Ramos (cell line): ENCODE measurements around the gene EEIG2.

Experiments
- in situ Hi-C: fragments of 300-500 bp; cut with MboI; formaldehyde crosslinking; loops from one replicate; pipeline ENCODE4 v1.14.3; 2022; ENCODE audit warnings: low sequenced_read_pairs; ENCODE audit not compliant: unreplicated experiment

The EEIG2 gene

DNA sequence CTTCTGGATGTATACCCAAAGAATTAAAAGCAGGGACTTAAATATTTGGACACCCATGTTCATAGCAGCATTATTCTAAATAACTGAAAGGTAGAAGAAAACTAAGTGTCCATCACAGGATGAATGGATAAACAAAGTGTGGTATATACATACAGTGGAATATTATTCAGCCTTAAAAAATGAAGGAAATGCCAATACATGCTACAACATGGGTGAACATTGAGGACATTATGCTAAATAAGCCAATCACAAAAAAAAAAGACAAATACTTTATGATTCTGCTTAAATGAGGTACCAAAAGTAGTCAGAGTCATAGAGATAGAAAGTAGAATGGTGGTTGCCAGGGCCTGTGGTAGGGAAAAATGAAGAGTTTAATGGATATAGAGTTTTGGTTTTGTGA, 14.1 kb downstream of the EEIG2 start:
- in situ Hi-C loops, result no loop called here

DNA sequence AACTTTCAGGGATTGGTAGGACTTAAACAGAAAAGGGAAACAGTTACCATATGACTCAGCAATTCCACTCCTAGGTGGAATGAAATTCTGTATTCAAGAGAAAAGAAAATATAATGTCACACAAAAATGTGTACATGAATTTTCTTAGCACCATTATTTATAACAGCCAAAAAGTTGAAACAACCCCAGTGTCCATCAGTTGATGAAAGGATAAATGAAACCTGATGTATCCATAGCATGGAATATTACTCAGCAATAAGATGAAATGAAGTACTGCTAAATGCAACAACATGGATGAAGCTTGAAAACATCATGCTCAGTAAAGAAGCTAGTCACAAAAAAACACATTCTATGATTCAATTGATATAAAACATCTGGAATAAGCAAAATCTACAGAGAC, 15.5 kb downstream of the EEIG2 start:
- in situ Hi-C loops, result no loop called here

DNA sequence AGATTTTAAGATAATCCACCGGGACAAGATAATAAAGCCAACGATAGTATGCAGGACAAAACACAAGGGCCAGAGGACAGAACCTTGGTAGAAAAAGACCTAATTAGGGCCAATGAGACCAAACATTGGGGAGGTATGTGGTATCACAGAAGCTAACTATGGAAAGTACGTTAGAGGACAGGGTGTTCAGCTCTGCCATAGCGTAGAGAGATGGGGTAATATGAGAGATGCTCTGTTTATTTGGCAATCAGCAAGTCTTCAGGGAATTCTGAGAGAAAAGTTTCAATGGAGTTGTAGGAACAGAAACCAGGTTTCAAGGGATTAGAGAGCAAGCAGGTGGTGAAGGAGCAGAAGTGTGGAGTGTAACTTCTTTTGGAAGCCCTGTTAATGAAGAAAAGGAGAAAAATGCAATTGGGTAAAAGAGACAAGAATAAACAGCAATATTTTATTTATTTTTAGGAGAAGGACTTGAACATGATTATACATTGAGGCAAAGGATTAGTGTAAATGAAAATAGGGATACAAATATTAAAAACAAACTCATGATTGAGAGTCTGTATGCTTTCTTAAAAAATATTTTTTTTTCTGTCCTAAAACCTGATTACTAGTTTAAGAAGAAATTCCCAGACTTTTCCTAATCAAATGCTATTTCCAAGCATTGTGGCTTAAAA, 24.0 kb downstream of the EEIG2 start:
- in situ Hi-C loops, result no loop called here

DNA sequence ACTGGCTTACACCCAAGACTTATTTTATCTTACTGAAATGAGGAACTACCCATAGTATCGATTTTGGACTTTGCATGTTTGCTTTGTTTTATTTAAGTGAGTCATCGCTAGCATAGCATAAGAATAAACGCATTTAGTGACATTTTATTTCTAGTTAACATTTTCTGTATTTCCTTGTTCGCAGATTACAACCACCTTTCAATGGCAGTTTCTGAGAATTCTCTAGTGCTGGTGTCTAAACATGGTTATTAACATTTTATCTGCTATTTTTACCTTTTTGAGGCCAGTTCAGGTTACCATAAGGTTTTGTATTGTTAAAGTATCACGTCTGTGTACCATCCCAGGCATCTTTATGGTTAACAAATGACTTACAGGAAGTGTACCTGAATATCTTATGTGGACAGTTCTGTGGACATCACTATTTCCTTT, 24.5 kb downstream of the EEIG2 start:
- in situ Hi-C loops, result no loop called here

DNA sequence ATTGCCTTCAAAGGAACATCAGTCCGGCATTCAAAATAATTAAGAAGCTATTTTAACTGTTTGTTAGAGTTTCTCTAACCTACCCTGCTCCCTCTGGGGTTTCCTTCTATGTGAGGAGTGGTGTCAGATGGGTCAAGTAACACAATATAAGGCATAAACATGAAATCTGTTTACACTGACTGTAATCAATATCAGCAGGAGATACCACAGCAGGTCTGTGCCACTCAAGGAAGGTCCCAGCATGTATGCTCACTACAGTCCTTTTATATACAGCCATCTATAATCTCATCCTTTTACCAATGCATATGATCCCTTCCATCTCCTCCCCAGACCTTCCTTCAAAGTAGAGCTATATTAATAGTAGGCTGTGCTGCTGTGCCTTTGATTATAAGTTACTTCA, 25.4 kb downstream of the EEIG2 start:
- in situ Hi-C loops, result no loop called here

DNA sequence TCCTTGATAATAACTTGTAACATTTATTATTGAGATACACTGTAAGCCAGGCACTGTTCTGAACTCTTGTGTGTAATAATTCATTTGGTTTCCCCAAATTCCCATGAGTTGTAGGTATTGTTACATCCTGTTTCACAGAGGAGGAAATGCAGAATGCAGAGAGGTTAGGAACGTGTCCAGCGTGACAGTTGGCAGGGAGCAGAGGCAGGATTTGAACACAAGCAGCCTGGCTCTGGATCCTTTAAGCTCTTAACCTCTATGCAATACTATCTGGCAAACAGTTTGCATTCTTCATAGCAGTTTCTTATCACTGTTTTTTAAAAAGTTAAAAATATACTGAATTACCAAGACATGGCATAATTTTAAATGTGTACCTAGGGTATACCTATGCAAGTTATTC, 30.5 kb downstream of the EEIG2 start:
- in situ Hi-C loops, result no loop called here

DNA sequence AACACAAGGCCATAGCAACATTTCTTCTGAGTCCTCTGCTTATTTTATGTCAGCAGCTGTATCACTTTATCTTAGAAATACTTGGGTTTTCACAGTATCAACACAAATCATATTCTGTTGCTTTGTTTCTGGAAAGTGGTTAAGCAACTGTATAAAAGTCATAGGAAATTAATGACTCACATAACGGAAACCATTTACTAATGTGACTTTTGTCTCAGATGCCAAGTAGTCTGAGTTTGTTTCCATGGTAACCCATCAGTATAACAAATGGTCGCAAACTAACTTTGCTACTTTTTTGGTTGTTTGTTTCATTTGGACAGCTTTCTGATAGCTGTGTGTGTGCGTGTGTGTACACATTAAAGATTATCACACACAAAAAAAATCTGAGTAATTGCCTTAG, 31.1 kb downstream of the EEIG2 start:
- in situ Hi-C loops, result no loop called here

DNA sequence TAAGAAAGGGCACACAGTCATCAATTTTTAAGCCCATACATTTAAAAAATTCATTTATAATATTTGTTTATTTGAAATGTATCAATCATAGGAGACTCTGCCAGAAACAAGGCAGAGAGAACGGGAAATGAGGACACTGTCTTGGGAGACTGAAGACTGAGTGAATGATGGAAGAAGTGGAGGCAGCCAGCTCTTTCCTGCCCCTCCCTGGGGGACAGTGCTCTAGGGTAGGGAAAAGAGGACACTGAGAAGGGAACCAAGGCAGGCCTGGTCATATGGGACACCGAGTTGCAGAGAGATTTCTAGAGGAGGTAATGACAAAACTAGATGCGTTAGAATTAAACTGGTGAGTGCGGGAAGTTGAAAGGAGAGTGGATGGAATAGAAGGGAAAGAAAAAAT, 31.6 kb downstream of the EEIG2 start:
- in situ Hi-C loops, result no loop called here

DNA sequence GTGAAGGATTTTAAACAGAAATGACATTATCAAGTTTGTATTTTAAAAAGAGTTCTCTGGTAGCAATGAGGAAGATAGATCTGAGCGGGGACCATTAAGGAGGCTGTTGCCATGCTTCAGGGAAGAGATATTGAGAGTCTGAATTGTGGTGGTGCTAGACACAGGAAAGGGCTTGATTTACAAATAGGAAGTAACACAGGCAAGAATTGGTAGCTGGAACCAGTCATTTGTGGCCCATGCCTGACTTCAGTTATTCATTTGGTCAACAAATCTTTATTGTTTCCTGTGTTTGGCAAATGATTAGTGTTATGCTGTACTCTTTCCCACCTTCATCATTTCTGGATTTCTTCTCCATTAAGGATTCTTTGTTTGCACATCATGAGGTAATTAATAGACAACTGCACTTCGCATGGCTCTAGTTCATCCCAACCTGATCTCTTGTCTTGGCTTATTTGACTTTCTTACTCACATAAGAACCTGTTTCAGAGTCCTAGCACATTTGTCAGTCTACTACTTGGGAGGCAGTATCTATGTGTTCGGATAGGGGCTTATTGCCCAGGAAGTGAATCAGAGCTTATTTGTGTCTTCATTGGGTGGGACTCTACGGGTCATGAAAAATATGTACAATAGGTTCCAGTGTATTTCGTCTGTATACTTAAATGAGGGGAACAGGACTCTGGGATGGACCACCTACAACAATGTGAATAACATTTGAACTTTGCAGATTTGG, 32.3 kb downstream of the EEIG2 start:
- in situ Hi-C loops, result no loop called here

DNA sequence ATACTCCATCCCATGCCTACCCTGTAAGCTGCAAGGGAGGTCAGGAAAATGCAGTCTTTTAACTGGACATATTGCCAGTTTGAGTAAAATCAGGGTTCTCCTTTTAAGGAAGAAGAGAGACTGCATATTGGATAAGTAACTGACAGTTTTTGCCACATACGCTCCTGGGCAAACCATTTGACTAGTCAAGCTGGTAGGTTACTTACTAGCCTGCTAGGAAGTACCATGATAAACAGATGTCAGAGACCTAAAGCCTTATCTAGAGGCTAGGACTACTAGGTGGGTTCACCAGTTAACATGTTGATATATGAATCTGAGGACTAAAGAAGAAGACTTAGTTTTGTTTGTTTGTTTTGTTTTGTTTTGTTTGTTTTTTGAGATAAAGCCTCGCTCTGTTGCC, 33.5 kb downstream of the EEIG2 start:
- in situ Hi-C loops, result no loop called here

DNA sequence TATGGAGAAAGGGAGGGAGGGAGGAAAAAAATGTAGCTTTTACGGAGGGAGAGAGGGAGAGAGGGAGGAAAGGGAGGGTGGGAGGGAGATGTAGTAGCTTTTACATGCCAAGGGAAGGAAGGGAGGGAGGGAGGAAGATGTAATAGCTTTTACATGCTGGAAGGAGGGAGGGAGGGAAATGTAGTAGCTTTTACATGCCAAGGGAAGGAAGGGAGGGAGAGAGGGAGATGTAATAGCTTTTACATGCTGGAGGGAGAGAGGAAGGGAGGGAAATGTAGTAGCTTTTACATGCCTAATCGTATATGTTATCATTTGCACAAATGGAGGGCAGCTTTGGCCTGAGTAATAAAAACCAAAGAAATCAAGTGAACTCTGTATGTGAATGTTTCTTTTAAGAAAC, 35.6 kb downstream of the EEIG2 start:
- in situ Hi-C loops, result no loop called here

DNA sequence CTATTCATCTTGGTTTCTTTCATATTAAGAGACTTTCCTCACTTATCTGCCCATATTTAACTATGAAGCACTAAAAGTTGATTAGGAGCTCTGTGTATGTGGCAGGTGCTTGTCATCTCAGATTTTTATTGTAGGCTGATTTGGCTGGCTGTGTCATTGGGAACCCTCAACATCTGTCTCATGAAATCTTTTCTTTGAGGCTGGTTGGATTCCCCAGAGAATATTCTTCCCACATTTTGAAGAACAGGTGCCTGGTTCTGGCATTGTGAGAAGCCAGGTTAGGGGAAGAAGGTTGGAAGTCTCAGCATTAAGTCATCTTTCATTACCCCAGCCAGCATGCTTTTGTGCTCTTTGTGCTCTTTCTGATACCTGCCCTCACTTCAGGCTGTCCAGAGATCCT, 37.1 kb downstream of the EEIG2 start:
- in situ Hi-C loops, result no loop called here

DNA sequence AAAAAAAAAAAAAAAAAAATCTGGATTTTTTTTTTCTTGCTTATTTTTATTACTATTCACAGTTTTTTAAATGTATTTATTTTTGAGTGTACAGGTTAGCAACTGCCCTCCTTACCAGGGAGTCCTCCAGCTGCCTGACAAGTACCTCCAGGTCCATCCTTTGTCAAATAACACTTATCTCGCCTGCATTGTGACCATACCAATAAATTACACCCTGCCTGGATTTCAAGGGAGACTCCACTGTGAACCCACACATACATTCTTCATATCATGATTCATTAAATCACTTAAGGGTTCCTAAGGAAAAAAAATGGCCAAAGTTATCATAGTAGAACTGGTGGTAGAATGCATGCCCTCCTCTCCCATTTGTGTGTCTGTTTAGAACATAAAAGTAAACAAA, 38.4 kb downstream of the EEIG2 start:
- in situ Hi-C loops, result no loop called here

DNA sequence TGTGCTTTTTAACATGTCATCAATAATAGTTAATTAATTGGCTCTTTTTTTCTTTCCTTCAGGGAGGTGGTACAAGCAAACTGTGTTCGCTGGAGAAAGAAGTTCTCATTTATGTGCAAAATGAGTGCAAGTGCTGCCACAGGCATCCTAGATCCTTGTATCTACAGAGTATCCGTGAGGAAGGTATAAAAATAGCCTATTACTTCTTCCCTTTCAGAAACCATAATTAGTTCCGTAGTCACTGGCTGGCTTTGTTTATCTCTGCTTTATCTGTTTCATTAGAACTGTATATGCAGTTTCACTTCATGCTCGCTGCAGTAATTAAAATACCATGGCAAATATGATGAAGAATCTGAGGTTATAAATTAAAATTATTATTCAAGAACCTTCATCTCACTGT, 40.6 kb downstream of the EEIG2 start:
- in situ Hi-C loops, result no loop called here

DNA sequence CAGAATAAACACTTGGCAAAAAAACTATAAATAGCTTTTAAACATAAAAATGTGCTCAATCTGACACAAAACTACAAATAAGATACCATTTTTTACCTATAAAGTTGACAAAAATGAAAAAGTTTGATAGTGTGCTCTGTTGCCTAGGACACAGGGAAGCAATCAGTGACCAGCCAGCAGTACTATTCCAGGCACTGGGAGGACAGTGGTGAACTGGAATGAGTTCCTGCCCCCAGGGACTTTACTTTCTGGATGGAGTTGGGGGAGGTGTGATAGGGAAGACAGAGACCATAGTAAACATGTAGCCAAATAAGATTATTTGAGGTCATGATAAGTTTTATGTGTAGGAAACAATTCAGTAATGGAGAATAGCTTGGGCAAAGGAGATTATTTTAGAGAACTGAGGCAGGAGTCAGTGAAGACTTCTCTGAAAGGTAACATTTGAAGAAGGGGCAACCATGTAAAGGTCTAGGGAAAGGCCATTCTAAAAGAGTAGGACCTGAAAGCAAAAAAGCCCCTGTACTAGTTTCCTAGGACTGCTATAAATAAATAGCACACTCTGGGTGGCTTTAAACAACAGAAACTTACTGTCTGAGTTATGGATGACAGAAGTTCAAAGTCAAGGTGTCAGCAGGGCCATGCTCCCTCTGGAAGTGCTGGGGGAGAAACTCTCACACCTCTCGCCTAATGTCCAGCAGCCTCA, 42.0 kb downstream of the EEIG2 start:
- in situ Hi-C loops, result no loop called here

DNA sequence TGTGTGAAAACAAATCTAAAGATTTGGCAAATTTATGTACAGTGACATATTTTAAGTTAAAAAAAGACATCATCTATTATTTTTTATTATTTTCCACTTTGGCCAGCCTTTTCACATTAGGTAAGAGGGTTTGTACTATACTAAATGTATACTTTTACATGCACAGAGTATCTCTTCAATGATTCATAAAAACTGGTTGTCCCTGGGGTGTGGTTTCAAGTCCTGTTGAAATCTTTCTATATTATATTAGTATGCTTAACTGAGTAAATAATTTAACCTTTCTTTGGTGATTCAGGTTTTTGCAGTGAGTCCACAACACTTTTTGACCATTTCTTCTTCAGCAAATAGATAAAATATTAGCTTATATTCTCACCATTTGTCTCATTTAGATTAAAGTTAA, 45.7 kb downstream of the EEIG2 start:
- in situ Hi-C loops, result no loop called here

DNA sequence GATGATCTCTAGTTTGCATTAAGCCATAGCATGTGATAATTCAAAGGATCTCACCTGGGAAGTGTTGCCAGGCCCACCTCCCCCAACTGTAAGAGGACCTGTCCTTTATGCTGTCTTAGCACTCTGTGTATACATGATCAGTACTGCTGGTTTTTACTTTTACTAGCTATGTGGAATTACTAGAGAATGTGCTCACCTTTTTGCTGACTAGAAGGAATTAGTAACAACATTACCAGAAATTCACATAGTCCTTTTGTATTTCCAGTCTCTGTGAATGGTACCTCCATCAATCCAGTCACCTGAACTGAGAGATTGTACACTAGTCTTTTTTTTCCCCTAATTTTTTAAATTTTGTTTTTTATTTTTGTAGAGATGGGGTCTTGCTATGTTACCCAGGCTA, 46.6 kb downstream of the EEIG2 start:
- in situ Hi-C loops, result no loop called here

DNA sequence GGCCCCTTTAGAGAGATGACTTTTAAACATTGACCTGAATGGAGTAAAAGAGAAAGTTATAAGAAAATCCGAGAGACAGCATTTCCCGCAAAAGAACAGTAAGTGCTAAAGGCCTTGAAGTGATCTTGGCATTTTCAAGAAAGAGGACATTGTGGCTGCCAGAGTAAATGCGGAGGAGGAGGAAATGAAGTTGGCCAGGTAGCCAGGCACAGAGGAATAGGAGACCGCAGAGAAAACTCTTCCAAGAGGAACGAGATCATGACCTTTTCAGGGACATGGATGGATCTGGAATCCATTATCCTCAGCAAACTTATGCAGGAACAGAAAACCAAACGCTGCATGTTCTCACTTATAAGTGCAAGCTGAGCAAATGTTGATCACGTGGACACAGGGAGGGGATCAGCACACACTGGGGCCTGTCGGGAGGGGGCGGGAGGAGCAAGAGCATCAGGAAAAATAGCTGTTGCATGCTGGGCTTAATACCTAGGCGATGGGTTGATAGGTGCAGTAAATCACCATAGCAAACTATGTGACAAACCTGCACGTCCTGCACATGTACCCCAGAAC, 49.7 kb downstream of the EEIG2 start:
- in situ Hi-C loops, result no loop called here
